ENCODE measurements around the gene CYP2E1.
"Not testable (repeated sequence)": the region's sequence is repeated elsewhere in the genome, so short reads cannot be mapped to it uniquely, and the experiment has no call there.

CYP2E1 gene

GRCh38 chr10:133526957-133527588 is at the start of gene CYP2E1:
CYP2E1 (plus strand) TSS chr10:133527363; CDS start chr10:133527396, 33 bp downstream.
- no peak for DNase-seq (ENCODE audit: low read depth)

- DNase-seq (ENCODE audit: low read depth) = no peak
These were observed 46.0 kb upstream of the CYP2E1 start for GRCh38 chr10:133481086-133481643.

GRCh38 chr10:133481657-133482056 is 45.5 kb upstream of the CYP2E1 start:
- no peak for DNase-seq (ENCODE audit: low read depth)

GRCh38 chr10:133484818-133485217 is 42.3 kb upstream of the CYP2E1 start:
- DNase-seq (ENCODE audit: low read depth) = no peak

- no peak for DNase-seq (ENCODE audit: low read depth)
These were observed 40.1 kb upstream of the CYP2E1 start for GRCh38 chr10:133487085-133487484.

GRCh38 chr10:133488354-133488753 is 38.8 kb upstream of the CYP2E1 start:
- DNase-seq (ENCODE audit: low read depth) = no peak

GRCh38 chr10:133489816-133490588 is 37.2 kb upstream of the CYP2E1 start:
- DNase-seq (ENCODE audit: low read depth) = no peak

- not testable (repeated sequence) for DNase-seq (ENCODE audit: low read depth)
These were observed 33.6 kb upstream of the CYP2E1 start for GRCh38 chr10:133493562-133493961.

GRCh38 chr10:133497363-133497762 is 29.8 kb upstream of the CYP2E1 start:
- DNase-seq (ENCODE audit: low read depth) = not testable (repeated sequence)

- DNase-seq (ENCODE audit: low read depth) = not testable (repeated sequence)
These were observed 28.0 kb upstream of the CYP2E1 start for GRCh38 chr10:133499176-133499575.

GRCh38 chr10:133500897-133501296 is 26.3 kb upstream of the CYP2E1 start:
- not testable (repeated sequence) for DNase-seq (ENCODE audit: low read depth)

GRCh38 chr10:133509700-133510099 is 17.5 kb upstream of the CYP2E1 start:
- DNase-seq (ENCODE audit: low read depth) = no peak

GRCh38 chr10:133511408-133511807 is 15.8 kb upstream of the CYP2E1 start:
- DNase-seq (ENCODE audit: low read depth) = no peak

GRCh38 chr10:133511907-133512528 is 15.1 kb upstream of the CYP2E1 start:
- DNase-seq (ENCODE audit: low read depth) = no peak

- DNase-seq (ENCODE audit: low read depth) = no peak
These were observed 11.7 kb upstream of the CYP2E1 start for GRCh38 chr10:133515471-133515870.

GRCh38 chr10:133516057-133516456 is 11.1 kb upstream of the CYP2E1 start:
- no peak for DNase-seq (ENCODE audit: low read depth)

GRCh38 chr10:133518517-133518916 is 8.6 kb upstream of the CYP2E1 start:
- not testable (repeated sequence) for DNase-seq (ENCODE audit: low read depth)

GRCh38 chr10:133520193-133520738 is 6.9 kb upstream of the CYP2E1 start:
- DNase-seq (ENCODE audit: low read depth) = peak; percentile 19

GRCh38 chr10:133523631-133524203 is 3.4 kb upstream of the CYP2E1 start:
- DNase-seq (ENCODE audit: low read depth) = no peak

GRCh38 chr10:133525444-133525843 is 1.7 kb upstream of the CYP2E1 start:
- DNase-seq (ENCODE audit: low read depth) = no peak

GRCh38 chr10:133527771-133528271 is 658 bp downstream of the CYP2E1 start:
- DNase-seq (ENCODE audit: low read depth) = no peak

- no peak for DNase-seq (ENCODE audit: low read depth)
These were observed 1.2 kb downstream of the CYP2E1 start for GRCh38 chr10:133528296-133528844.

All from fibroblast of gingiva (primary cell).